Upper lobe of left lung (tissue), 6 donors: ENCODE results near the gene VDAC1. TPM values are rescaled to one million over a fixed set of nuclear protein-coding genes. Genes with fewer than 3 reads are reported as not detected.

Experiments used
- ATAC-seq, 2 donors: fragments of 200-7000 bp; cut with Tn5 transposase; one replicate each; pipeline ENCODE4 v1.9.1; 2022; ENCODE audit warnings: mild to moderate bottlenecking in 2 of 2, moderate library complexity in 2 of 2; ENCODE audit not compliant: low FRiP score in 2 of 2
- DNase-seq, 2 donors: peaks; one replicate each; pipeline ENCODE4 v3.0.0-alpha.2; 2019 to 2020
- H3K27ac ChIP-seq, 4 donors: fragments of 200-600 bp; sonication (generic); one replicate each; pipeline ENCODE4 v1.5.1; 2016 to 2019
- H3K27me3 ChIP-seq, 4 donors: fragments of 200-600 bp; sonication (generic); one replicate each; pipeline ENCODE4 v1.5.1; 2017 to 2019
- H3K36me3 ChIP-seq, 4 donors: fragments of 200-600 bp; sonication (generic); one replicate each; pipeline ENCODE4 v1.5.1; 2016 to 2019
- H3K4me1 ChIP-seq, 4 donors: fragments of 200-600 bp; sonication (generic); one replicate each; pipeline ENCODE4 v1.5.1; 2018 to 2019
- H3K4me3 ChIP-seq, 4 donors: fragments of 200-600 bp; sonication (generic); one replicate each; pipeline ENCODE4 v1.5.1; 2017 to 2019; ENCODE audit warnings: mild to moderate bottlenecking in 2 of 4, moderate library complexity in 1 of 4
- H3K9me3 ChIP-seq, 4 donors: fragments of 200-600 bp; sonication (generic); one replicate each; pipeline ENCODE4 v1.5.1; 2018 to 2019
- EP300 ChIP-seq, 4 donors: sonication (generic); formaldehyde crosslinking; IDR thresholded peaks; one replicate each; pipeline ENCODE4 v1.5.1; 2017; ENCODE audit warnings: antibody characterized with exemption in 4 of 4, control low read depth in 2 of 4
- POLR2A ChIP-seq, 4 donors: fragments of 450-650 bp; IDR thresholded peaks; one replicate each; pipeline ENCODE4 v1.5.1; 2016 to 2017; ENCODE audit warnings: antibody characterized with exemption in 4 of 4, mild to moderate bottlenecking in 2 of 4
- POLR2AphosphoS5 ChIP-seq, 2 donors: sonication (generic); formaldehyde crosslinking; IDR thresholded peaks; one replicate each; pipeline ENCODE4 v1.5.1; 2017; ENCODE audit warnings: antibody characterized with exemption in 2 of 2
- WGBS, 2 donors: methylation state at CpG; one replicate each; pipeline ENCODE4 v1.1.5; 2017 to 2018; 5-methylcytosine and 5-hydroxymethylcytosine counted together
- total RNA-seq, 6 donors: library from RNA; depleted of rRNA in 4 of 6; stranded (reverse); fragments of >200 nt in 4 of 6; gene quantifications; one replicate each; pipeline versions ENCODE4 v1.1.0 to v1.2.1, GENCODE V29; 2016 to 2021
- TF ChIP-seq, protein P1 (sequence below), 6 experiments: fragments of 450-650 bp in 4 of 6; fragments of 200-600 bp in 2 of 6; sonication (generic) in 2 of 6; IDR thresholded peaks; one replicate each; pipeline ENCODE4 v1.5.1; 2016 to 2019; ENCODE audit warnings: antibody characterized with exemption in 6 of 6
- donor health status: DM: no; HTN: no; CAD: no; lungs with moderate emphysema.
- donor health status: DM: no; HTN: yes; CAD: no; lungs with severe emphysema.

Gene VDAC1
- total RNA-seq, 6 donors from 2014 or later, result 66.0 to 121 (median 98.5) TPM

DNA sequence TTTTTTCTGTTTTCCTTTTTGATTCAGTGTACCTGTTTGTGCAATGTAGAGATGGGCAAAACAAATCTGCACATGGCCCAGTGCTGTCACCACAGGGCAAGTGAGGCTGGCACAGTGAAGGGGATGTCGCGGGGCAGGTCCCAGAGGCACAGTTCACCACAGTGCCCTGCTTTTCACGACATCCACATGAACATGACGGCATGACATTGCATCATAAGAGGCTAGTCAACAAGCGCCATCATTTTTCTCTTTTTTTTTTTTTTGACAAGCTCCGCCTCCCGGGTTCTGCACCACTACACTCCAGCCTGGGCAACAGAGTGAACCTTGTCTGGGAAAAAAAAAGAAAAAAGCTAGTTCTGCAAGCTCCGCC is 42.9 kb upstream of the VDAC1 start:
- no peaks in the 10 kb centered on the region for H3K4me1 ChIP-seq
- H3K9me3 ChIP-seq, result no peaks in the 10 kb centered on the region
- H3K27ac ChIP-seq, result no peak overlapping the region
- 89 to 94% methylated on average over 8 of the region's 8 CpGs for WGBS, 2 donors
- no peak overlapping the region for H3K4me3 ChIP-seq
- TF ChIP-seq EP300 (IDR thresholded peaks at IDR 0.05) (no peak), POLR2AphosphoS5 (IDR thresholded peaks at IDR 0.05) (no peak), POLR2A (IDR thresholded peaks at IDR 0.05) (no peak)
- TF ChIP-seq, protein P1, sequence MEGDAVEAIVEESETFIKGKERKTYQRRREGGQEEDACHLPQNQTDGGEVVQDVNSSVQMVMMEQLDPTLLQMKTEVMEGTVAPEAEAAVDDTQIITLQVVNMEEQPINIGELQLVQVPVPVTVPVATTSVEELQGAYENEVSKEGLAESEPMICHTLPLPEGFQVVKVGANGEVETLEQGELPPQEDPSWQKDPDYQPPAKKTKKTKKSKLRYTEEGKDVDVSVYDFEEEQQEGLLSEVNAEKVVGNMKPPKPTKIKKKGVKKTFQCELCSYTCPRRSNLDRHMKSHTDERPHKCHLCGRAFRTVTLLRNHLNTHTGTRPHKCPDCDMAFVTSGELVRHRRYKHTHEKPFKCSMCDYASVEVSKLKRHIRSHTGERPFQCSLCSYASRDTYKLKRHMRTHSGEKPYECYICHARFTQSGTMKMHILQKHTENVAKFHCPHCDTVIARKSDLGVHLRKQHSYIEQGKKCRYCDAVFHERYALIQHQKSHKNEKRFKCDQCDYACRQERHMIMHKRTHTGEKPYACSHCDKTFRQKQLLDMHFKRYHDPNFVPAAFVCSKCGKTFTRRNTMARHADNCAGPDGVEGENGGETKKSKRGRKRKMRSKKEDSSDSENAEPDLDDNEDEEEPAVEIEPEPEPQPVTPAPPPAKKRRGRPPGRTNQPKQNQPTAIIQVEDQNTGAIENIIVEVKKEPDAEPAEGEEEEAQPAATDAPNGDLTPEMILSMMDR (IDR thresholded peaks at IDR 0.05), result no peak
- no peaks in the 10 kb centered on the region for H3K36me3 ChIP-seq
- no peaks in the 10 kb centered on the region for H3K27me3 ChIP-seq
- DNase-seq (no peak), ATAC-seq (no peak)

DNA sequence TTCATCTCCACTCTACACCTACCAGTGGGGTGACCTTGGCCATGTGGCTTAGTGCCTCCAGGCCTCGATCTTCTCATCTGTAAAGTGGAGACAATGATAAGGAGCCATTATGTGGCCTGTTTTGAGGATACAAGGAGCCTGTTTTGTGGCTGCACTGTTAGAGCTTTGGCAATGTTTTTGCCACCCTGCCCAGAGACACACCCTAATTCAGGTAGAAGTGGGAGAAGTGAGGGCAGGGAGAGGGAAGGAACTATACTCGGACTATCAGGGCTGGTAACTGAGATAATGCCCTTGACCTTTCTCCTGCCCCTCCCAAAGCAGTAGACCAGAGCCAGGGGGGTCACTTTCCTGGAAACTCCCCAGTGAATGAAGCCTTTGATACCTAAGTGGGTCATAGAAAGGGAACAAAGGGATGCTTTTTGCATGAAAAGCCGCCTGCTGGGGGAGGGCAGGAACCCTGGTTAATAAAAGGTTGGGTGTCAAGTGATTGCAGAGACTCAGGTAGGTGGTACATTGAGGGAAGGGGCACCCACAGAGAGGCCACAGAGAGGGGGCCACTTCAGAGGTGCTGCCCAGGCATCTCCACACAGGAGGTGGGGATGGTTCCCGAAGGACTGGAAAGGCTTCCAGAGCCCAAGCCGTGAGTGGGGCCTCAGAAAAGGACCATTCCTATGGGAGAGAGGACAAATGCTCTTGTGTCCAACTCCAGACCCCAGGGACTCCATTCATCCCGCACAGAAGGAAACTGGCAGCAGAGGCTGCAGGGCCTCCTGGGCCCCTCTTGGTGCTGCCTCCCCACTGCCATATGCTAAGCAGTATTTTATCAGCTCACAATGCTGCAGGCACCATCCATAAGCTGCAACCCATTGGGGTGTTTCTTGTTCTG is 42.3 kb upstream of the VDAC1 start:
- TF ChIP-seq, protein P1 (IDR thresholded peaks at IDR 0.05), result no peak
- TF ChIP-seq POLR2A (IDR thresholded peaks at IDR 0.05) (no peak), EP300 (IDR thresholded peaks at IDR 0.05) (no peak)
- WGBS, 2 donors, result 72 to 85% methylated on average over 6 of the region's 6 CpGs
- no peaks in the 10 kb centered on the region for H3K27me3 ChIP-seq
- H3K4me3 ChIP-seq, result no peak overlapping the region
- no peaks in the 10 kb centered on the region for H3K4me1 ChIP-seq
- no peak for ATAC-seq
- H3K36me3 ChIP-seq, result no peaks in the 10 kb centered on the region
- no peak overlapping the region for H3K27ac ChIP-seq
- H3K9me3 ChIP-seq, result no peaks in the 10 kb centered on the region
- DNase-seq, result no peak

DNA sequence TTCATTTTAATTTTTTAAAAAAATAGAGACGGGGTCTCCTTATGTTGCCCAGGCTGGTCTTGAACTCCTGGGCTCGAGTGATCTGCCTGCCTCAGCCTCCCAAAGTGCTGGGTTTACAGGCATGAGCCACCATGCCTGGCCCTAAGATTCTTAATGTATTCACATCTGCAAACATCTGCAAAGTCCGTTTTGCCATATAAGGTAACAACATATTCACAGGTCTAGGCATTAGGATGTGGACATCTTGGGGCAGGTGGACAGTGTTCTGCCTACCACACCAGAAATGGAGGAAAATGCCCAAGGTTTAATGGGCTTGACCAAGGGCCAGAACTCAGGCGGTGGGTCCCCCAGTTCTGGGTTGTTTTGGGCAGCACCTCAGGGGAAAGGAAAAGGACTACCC is 41.6 kb upstream of the VDAC1 start:
- H3K36me3 ChIP-seq, result no peaks in the 10 kb centered on the region
- no peak overlapping the region for H3K27ac ChIP-seq
- H3K4me3 ChIP-seq, result no peak overlapping the region
- H3K9me3 ChIP-seq, result no peaks in the 10 kb centered on the region
- no peaks in the 10 kb centered on the region for H3K4me1 ChIP-seq
- no peak for ATAC-seq
- WGBS, 2 donors, result 92 to 93% methylated on average over 4 of the region's 4 CpGs
- TF ChIP-seq, protein P1 (IDR thresholded peaks at IDR 0.05), result no peak
- TF ChIP-seq POLR2A (IDR thresholded peaks at IDR 0.05) (no peak), POLR2AphosphoS5 (IDR thresholded peaks at IDR 0.05) (no peak), EP300 (IDR thresholded peaks at IDR 0.05) (no peak)
- DNase-seq, result no peak
- H3K27me3 ChIP-seq, result no peaks in the 10 kb centered on the region

DNA sequence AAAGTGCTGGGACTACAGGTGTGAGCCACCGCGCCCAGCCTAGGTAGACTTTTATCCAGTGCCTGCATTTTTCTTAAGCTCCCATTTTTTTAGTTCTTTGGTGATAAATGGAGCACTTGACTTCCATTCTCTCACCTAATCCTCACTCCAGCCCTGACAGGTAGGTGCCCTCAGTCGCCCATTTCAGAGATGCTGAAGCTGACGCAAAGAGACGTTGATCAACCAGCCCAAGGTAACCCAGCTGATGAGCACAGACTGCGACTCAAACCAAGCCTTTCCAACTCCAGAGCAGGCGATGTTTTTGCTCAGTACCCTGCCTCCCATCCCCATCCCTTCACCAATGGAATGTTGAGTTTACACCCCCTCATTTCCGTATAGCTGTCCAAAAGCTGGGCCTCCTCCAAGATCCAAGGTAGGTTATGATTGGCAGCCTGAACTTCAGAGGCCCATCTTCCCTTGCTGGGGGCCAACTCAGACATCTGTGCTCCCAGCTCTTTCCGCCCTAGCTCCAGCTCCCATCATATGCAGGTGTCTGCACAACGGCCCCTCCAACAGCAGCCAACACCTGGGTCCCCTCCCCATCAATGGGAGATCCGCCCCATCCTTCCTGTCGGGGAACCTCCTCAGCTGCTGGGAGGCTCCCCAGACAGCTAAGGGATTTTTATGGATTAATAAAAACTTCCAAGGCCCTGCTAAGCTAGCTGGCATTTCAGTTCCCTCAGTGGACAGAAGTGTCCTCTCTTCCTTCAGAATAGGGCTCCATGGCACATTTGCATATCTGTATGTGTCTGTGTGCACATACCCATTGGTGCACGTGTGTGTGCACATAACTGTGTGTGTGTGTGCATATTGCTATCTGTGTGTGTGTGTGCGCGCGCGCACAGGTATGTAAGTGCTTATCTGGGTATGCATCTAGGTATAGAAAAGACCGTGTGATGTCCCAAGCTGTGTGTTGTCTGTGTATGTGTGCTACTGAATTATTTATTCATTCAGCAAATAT is 39.3 kb upstream of the VDAC1 start:
- no peaks in the 10 kb centered on the region for H3K36me3 ChIP-seq
- WGBS, 2 donors, result 85 to 89% methylated on average over 18 of the region's 18 CpGs
- DNase-seq, result no peak
- TF ChIP-seq EP300 (IDR thresholded peaks at IDR 0.05) (no peak), POLR2A (IDR thresholded peaks at IDR 0.05) (no peak), POLR2AphosphoS5 (IDR thresholded peaks at IDR 0.05) (no peak)
- TF ChIP-seq, protein P1 (IDR thresholded peaks at IDR 0.05), result no peak
- no peaks in the 10 kb centered on the region for H3K9me3 ChIP-seq
- no peak overlapping the region for H3K4me3 ChIP-seq
- ATAC-seq, result no peak
- H3K4me1 ChIP-seq, result peaks cover 0 to 8% (median 0%) of the 10 kb centered on the region in 4 donors
- H3K27me3 ChIP-seq, result no peaks in the 10 kb centered on the region
- no peak overlapping the region for H3K27ac ChIP-seq
